Esophagus (tissue), 2 donors: ENCODE data around the gene CDK8. TPM values are rescaled to one million over a fixed set of nuclear protein-coding genes. Genes with fewer than 3 reads are reported as not detected.

ENCODE experiments used
- H3K27ac ChIP-seq, 2 donors: one replicate each; pipeline ENCODE4 v1.5.1; 2013; ENCODE audit warnings: low read depth in 2 of 2, mild to moderate bottlenecking in 2 of 2, inconsistent platforms in 1 of 2, low read length in 1 of 2, moderate library complexity in 1 of 2
- H3K27me3 ChIP-seq, 2 donors: one replicate each; pipeline ENCODE4 v1.6.1; 2013; ENCODE audit warnings: low read length in 2 of 2, control low read depth in 1 of 2, mild to moderate bottlenecking in 1 of 2; ENCODE audit not compliant: insufficient read depth in 2 of 2, control insufficient read depth in 1 of 2
- H3K36me3 ChIP-seq, 2 donors: one replicate each; pipeline ENCODE4 v1.6.1; 2013; ENCODE audit warnings: low read length in 1 of 2; ENCODE audit not compliant: control insufficient read depth in 2 of 2, insufficient read depth in 2 of 2
- H3K4me1 ChIP-seq, 2 donors: one replicate each; pipeline ENCODE4 v1.6.1; 2013; ENCODE audit warnings: low read length in 1 of 2; ENCODE audit not compliant: control insufficient read depth in 2 of 2, insufficient read depth in 2 of 2
- H3K4me3 ChIP-seq, 2 donors: one replicate each; pipeline ENCODE4 v1.5.1; 2013; ENCODE audit warnings: low read length in 2 of 2, mild to moderate bottlenecking in 2 of 2, low read depth in 1 of 2, moderate library complexity in 1 of 2
- H3K9me3 ChIP-seq, 2 donors: one replicate each; pipeline ENCODE4 v1.6.1; 2013; ENCODE audit warnings: mild to moderate bottlenecking in 2 of 2, low read depth in 1 of 2, low read length in 1 of 2, moderate library complexity in 1 of 2; ENCODE audit not compliant: control insufficient read depth in 2 of 2, insufficient read depth in 1 of 2
- WGBS, 2 donors: extraction: QIAGEN DNeasy Blood & Tissue Kit; methylation state at CpG; one replicate each; pipeline ENCODE4 v1.1.7; 2013; 5-methylcytosine and 5-hydroxymethylcytosine counted together
- polyA plus RNA-seq, 2 donors: library from polyadenylated mRNA; stranded (reverse); fragments of 200-250 nt; gene quantifications; one replicate each; pipeline ENCODE4 v1.2.3, GENCODE V29; 2013
- donor health status: healthy with polysubstance abuse.
- donor health status: Bipolar disorder and iron deficiency.

Gene CDK8
- polyA plus RNA-seq, 2 donors: 8.0 to 9.3 TPM

DNA sequence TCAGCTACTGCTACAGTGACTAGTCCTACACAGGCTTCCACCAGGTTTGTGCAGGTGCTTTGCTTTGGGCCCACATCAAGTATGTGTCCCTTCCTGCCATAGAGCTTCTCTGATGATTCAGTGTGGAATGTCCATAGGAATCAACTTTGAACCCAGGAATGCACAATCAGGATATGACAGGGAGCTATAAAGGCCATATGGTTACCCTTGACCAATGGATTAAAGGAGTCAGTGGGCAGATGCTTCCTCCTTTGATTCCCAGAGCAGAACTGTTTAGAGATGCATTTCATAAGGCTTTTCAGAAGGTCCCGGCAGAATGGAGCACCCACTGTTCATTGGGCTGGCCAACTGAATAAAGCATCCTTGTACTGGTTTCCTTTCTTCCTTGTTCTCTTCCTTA is 158.3 kb downstream of the CDK8 start:
- Histone ChIP-seq H3K27me3 (no peaks in the 10 kb centered on the region), H3K4me1 (no peaks in the 10 kb centered on the region), H3K36me3 (peaks cover 0 to 2% of the 10 kb centered on the region in 2 donors), H3K27ac (no peak overlapping the region), H3K9me3 (no peaks in the 10 kb centered on the region), H3K4me3 (no peak overlapping the region)
- WGBS, 2 donors: 38 to 63% methylated on average over 1 of the region's 1 CpG

DNA sequence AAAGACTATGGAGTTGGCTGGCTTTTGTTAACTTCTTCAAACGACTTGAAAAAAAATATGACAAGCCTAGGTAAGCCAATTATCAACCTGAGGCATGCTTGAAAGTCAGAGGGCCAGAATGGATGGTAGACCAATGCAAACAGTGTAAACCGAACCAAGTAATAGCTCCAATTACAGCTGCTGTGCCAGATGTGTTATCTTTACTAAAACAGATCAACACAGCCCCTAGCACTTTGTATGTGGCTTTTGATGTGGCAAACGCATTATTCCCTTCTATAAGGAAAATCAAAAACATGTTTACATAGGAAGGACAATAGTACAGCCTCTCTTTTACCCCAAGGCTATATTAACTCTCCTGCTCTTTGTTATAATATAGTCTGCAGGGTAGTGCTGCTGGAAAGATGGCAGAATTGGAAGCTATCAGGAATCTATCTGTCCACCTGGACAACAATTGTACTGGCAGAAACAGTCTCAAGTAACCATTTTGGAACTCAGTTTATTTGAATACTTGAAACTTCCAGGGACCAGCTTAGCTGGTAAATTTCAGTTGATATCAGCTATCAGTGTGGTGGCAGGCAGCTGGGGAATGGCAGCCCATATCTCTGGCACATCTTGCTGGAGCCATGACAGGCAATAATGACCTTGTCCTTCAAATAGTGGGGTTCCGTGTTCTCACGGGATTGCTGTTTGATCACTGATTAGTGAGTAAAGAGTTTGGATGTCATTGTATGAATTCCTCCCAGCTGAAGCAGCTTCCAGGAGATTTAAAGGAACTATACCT is 159.2 kb downstream of the CDK8 start:
- 55 to 60% methylated on average over 5 of the region's 5 CpGs for WGBS, 2 donors
- Histone ChIP-seq H3K4me3 (no peak overlapping the region), H3K36me3 (peaks cover 0 to 2% of the 10 kb centered on the region in 2 donors), H3K27ac (no peak overlapping the region), H3K9me3 (no peaks in the 10 kb centered on the region), H3K4me1 (no peaks in the 10 kb centered on the region), H3K27me3 (no peaks in the 10 kb centered on the region)

DNA sequence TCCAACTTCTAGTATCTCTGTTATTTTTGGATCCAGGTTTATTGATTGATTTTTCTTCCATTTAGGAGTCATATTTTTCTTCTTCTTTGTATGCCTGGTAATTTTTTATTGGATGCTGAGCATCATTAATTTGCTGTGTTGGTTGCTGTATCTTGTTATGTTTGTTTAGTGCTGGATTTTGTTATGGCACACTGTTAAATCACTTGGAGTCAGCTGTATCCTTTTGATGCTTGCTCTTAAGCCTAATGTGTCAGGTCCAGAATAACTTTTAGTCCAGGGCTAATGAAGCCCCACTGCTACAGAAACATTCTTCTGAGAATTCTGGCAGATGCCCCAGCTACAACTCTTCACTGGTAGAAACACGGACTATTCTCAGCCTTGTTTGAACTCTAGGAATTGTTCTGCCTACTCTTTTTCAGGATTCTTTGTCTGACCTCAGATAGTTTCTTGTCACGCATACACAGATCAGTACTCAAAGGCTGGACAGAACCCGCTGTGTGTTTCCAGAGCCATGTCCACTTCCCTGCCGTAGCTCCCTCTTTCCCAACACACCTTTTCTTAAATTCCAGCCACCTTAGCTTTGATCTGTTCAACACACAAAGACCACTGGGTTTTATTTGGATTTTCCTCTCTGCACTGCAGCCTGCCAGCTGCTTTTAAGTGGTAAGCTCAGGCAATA is 166.5 kb downstream of the CDK8 start:
- Histone ChIP-seq H3K27me3 (no peaks in the 10 kb centered on the region), H3K36me3 (no peaks in the 10 kb centered on the region), H3K4me1 (no peaks in the 10 kb centered on the region), H3K27ac (no peak overlapping the region), H3K9me3 (no peaks in the 10 kb centered on the region), H3K4me3 (no peak overlapping the region)
- WGBS, 2 donors: 53 to 69% methylated on average over 4 of the region's 4 CpGs

DNA sequence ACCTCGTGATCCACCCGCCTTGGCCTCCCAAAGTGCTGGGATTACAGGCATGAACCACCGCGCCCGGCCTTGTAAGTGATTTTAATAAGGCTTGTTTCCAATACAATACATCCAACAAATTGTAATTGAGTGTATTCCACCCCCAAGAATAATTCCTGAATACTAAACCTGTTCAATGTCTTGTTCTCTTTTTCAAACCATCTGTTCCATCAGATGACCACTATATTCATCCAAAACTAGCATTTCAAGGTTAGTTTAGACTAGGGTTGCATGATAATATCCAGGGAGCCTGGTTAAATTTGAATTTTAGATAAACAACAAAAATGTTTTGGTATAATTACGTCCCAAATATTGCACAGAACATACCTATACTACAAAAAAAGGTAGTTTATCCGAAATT is 168.1 kb downstream of the CDK8 start:
- Histone ChIP-seq H3K27ac (no peak overlapping the region), H3K9me3 (no peaks in the 10 kb centered on the region)
- 90 to 92% methylated on average over 6 to 7 of the region's 7 CpGs for WGBS, 2 donors

DNA sequence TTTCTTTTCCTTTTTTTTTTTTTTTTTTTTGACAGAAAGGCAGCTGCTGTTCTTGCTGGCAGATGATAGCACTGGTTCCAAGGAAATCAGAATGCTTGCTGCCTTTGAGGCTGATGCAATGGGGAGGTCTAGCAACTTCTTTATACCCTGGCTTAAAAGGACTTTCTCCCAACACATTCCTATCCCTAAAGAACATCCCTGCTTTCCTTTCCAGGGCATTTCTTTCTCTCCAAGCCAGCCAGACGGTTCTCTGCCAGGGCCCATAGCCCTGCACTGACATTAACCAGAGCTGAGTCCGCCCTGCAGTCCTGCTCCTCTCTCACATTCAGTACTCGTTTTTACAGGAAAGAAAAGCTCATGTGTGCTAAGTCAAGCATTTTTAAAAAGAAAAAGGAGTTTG is 169.7 kb downstream of the CDK8 start:
- peak overlapping the region in 1 of 2 donors; percentile 57 for H3K27ac ChIP-seq
- WGBS, 2 donors: 45 to 48% methylated on average over 3 of the region's 3 CpGs
- peaks cover 3% of the 10 kb centered on the region in 2 donors for H3K4me1 ChIP-seq

More for the DNA sequence above, 168.1 kb downstream of the CDK8 start:
- no peaks in the 10 kb centered on the region for H3K27me3 ChIP-seq
- H3K4me1 ChIP-seq: peaks cover 3% of the 10 kb centered on the region in 2 donors
- H3K36me3 ChIP-seq: no peaks in the 10 kb centered on the region
- no peak overlapping the region for H3K4me3 ChIP-seq

DNA sequence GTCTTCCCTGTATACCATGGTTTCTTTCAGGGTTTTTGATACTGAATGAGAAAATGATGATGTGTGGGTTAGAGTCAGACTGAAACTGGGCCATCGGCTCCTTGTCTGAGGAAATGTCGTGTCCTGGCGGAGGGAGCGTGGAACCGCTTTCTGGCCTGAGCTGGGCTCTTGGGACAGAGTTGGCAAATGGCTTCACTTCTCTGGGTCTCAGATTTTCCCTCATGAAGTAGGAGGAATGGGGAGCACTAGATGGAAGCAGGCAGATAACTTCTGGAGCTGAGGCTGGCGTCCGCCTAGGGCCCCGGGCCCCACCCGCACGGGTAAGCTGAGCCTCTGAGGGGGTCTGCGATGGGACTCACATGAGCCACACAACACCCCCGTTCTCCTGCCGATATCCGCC is 170.3 kb downstream of the CDK8 start:
- H3K4me3 ChIP-seq: no peak overlapping the region
- H3K27me3 ChIP-seq: no peaks in the 10 kb centered on the region
- H3K36me3 ChIP-seq: no peaks in the 10 kb centered on the region
- peak overlapping the region; percentile 57 to 70 for H3K27ac ChIP-seq
- peaks cover 3% of the 10 kb centered on the region in 2 donors for H3K4me1 ChIP-seq
- 80 to 88% methylated on average over 14 of the region's 14 CpGs for WGBS, 2 donors
- H3K9me3 ChIP-seq: no peaks in the 10 kb centered on the region

More for the DNA sequence above, 169.7 kb downstream of the CDK8 start:
- no peaks in the 10 kb centered on the region for H3K27me3 ChIP-seq
- H3K9me3 ChIP-seq: no peaks in the 10 kb centered on the region
- no peaks in the 10 kb centered on the region for H3K36me3 ChIP-seq
- H3K4me3 ChIP-seq: no peak overlapping the region

DNA sequence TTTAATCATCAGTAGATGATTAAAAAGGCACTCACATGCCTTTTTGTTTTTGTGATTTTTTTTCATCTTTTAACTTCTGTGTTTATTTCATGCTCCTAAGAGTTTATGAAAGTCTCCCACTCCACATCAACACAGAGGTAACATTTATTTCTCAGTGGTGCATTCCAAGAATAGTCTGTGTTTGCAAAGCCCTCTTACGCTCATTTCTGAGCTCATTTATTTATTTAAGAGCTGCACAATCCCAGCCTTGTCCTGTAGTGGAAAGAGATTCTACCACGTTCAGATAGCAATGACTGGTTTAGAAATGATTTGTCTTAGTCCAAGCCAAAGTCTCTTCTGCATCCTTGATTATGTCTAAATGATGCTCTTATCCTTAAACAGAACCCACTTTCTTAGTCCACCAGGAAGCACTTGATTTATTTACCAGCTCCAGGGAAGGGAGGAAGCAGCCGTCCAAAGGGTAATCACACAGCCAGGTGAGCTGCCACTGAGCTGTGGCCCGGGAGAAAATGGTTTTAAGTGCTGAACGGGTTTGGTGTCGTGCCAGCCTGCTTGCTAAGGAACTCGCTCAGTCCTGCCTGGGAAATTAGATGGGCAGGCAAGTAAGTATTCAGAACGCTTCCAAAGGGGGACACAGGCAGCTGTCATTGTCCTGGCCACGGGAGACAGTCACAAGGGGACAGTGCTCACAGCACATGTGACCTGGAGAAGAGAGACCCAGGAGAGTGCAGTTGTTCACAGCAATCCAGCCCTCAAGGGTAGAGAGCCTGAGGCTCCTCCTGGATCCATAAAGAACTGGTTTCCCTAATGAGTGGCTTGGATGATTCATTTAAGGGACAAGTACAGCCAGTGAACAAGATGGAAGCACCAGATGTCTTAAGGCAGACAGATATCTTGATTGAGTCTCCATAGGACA is 171.8 kb downstream of the CDK8 start:
- Histone ChIP-seq H3K9me3 (no peaks in the 10 kb centered on the region), H3K27ac (peak overlapping the region; percentile 17 to 52), H3K27me3 (no peaks in the 10 kb centered on the region), H3K36me3 (no peaks in the 10 kb centered on the region), H3K4me3 (no peak overlapping the region), H3K4me1 (peaks cover 3% of the 10 kb centered on the region in 2 donors)
- 29% methylated on average over 9 of the region's 9 CpGs for WGBS, 2 donors

DNA sequence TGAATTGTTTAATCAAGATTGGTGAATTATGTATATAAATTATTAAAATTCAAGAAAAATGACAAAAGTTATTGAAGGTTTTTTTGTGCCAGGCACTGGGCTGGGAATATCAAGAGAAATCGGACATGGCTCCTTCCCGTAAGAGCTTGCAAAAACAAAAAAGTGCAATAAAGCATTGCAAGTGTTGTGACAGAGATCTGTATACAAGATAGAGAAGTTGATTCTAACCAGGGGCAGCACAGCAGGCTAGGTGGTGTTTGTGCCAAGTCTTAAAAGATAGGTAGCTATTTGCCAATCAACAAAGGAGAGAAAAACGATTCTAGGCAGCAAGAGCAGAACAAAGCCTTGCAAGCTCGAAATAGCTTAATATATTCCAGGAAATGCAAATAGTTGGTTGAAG is 179.8 kb downstream of the CDK8 start:
- Histone ChIP-seq H3K4me1 (no peaks in the 10 kb centered on the region), H3K27ac (no peak overlapping the region), H3K9me3 (peaks cover 0 to 11% of the 10 kb centered on the region in 2 donors), H3K27me3 (no peaks in the 10 kb centered on the region), H3K36me3 (no peaks in the 10 kb centered on the region), H3K4me3 (no peak overlapping the region)
- WGBS, 2 donors: 58 to 67% methylated on average over 4 of the region's 4 CpGs

DNA sequence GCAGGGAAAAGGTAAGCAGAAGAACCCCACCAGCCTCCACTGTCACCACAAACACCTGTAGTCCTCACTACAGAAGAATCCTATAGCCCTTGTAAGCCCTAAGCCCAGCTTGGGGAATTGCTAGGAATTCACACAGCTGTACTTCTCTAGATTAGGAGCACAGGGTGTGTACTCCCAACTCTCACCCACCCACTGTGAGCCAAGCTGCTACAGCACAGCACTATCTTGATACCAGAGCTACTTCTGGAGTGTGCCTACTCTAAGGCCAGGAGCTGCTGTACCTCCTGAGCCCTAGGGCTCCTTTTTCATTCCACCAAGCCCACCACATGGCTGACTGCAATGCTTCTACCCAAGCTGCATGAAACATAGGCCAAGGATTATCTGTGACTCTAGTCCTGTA is 181.2 kb downstream of the CDK8 start:
- H3K27me3 ChIP-seq: no peaks in the 10 kb centered on the region
- H3K27ac ChIP-seq: no peak overlapping the region
- no peaks in the 10 kb centered on the region for H3K36me3 ChIP-seq
- no peak overlapping the region for H3K4me3 ChIP-seq
- H3K4me1 ChIP-seq: no peaks in the 10 kb centered on the region
- H3K9me3 ChIP-seq: peaks cover 0 to 11% of the 10 kb centered on the region in 2 donors
